Stimulated activated naive CD4-positive, alpha-beta T cell treated with Interleukin-2 at 50 U/mL for 16 hours (primary cell): Measurements from ENCODE around the gene GPD1.
"Not testable (repeated sequence)": the region's sequence is repeated elsewhere in the genome, so short reads cannot be mapped to it uniquely, and the experiment has no call there.

Source experiments
- DNase-seq: peaks from one replicate; lab custom pipeline; 2025; lab: John Stamatoyannopoulos, UW

The GPD1 gene

GRCh38 chr12:50127546-50127945 is 23.7 kb downstream of the GPD1 start:
- no peak for DNase-seq

- no peak for DNase-seq
These were observed 25.5 kb downstream of the GPD1 start for GRCh38 chr12:50129290-50129689.

- no peak for DNase-seq
These were observed 28.8 kb downstream of the GPD1 start for GRCh38 chr12:50132505-50133135.

GRCh38 chr12:50142993-50143392 is 39.2 kb downstream of the GPD1 start:
- no peak for DNase-seq

GRCh38 chr12:50145439-50145838 is 41.6 kb downstream of the GPD1 start:
- DNase-seq, result no peak

GRCh38 chr12:50147281-50147680 is 43.5 kb downstream of the GPD1 start:
- no peak for DNase-seq

GRCh38 chr12:50148011-50148410 is 44.2 kb downstream of the GPD1 start:
- DNase-seq, result not testable (repeated sequence)

- DNase-seq, result no peak
These were observed 45.5 kb downstream of the GPD1 start for GRCh38 chr12:50149311-50149710.

- no peak for DNase-seq
These were observed 47.4 kb downstream of the GPD1 start for GRCh38 chr12:50151047-50151687.

- DNase-seq, result not testable (repeated sequence)
These were observed 51.1 kb downstream of the GPD1 start for GRCh38 chr12:50154947-50155346.

- no peak for DNase-seq
These were observed 52.8 kb downstream of the GPD1 start for GRCh38 chr12:50156641-50157040.

- DNase-seq, result no peak
These were observed 53.5 kb downstream of the GPD1 start for GRCh38 chr12:50157259-50157658.

GRCh38 chr12:50160643-50161042 is 56.8 kb downstream of the GPD1 start:
- no peak for DNase-seq
